Medulla oblongata (tissue), 1 donor: ENCODE measurements around the gene SLC15A1.

ENCODE experiments used
- DNase-seq: peaks from one replicate; pipeline ENCODE4 v3.0.0-alpha.2; 2015; ENCODE audit errors: extremely low spot score

SLC15A1 gene

GRCh38 chr13:98706446-98707110 is 45.9 kb downstream of the SLC15A1 start:
- DNase-seq = no peak

GRCh38 chr13:98697791-98698190 is 54.7 kb downstream of the SLC15A1 start:
- no peak for DNase-seq

- DNase-seq = no peak
Observed at GRCh38 chr13:98693756-98694155, 58.7 kb downstream of the SLC15A1 start.

- no peak for DNase-seq
Observed at GRCh38 chr13:98691360-98691759, 61.1 kb downstream of the SLC15A1 start.

- DNase-seq = no peak
Observed at GRCh38 chr13:98690348-98691022, 62.0 kb downstream of the SLC15A1 start.

- DNase-seq = no peak
Observed at GRCh38 chr13:98689347-98689968, 63.0 kb downstream of the SLC15A1 start.

- no peak for DNase-seq
Observed at GRCh38 chr13:98688373-98688772, 64.1 kb downstream of the SLC15A1 start.

- no peak for DNase-seq
Observed at GRCh38 chr13:98687319-98687718, 65.2 kb downstream of the SLC15A1 start.

- DNase-seq = no peak
Observed at GRCh38 chr13:98686270-98686669, 66.2 kb downstream of the SLC15A1 start.

- DNase-seq = no peak
Observed at GRCh38 chr13:98685146-98685545, 67.3 kb downstream of the SLC15A1 start.

GRCh38 chr13:98681049-98681448 is 71.4 kb downstream of the SLC15A1 start:
- no peak for DNase-seq

GRCh38 chr13:98678741-98679140 is 73.7 kb downstream of the SLC15A1 start:
- no peak for DNase-seq

- no peak for DNase-seq
Observed at GRCh38 chr13:98677398-98677797, 75.1 kb downstream of the SLC15A1 start.

- no peak for DNase-seq
Observed at GRCh38 chr13:98676239-98676638, 76.2 kb downstream of the SLC15A1 start.

GRCh38 chr13:98675837-98676236 is 76.6 kb downstream of the SLC15A1 start:
- no peak for DNase-seq

- no peak for DNase-seq
Observed at GRCh38 chr13:98675066-98675465, 77.4 kb downstream of the SLC15A1 start.

- peak; percentile 76 for DNase-seq
Observed at GRCh38 chr13:98672947-98673613, 79.4 kb downstream of the SLC15A1 start.

- no peak for DNase-seq
Observed at GRCh38 chr13:98668155-98668554, 84.3 kb downstream of the SLC15A1 start.

GRCh38 chr13:98665638-98665995 is 86.9 kb downstream of the SLC15A1 start:
- no peak for DNase-seq

- no peak for DNase-seq
Observed at GRCh38 chr13:98664924-98665637, 87.4 kb downstream of the SLC15A1 start.

- DNase-seq = no peak
Observed at GRCh38 chr13:98664510-98664909, 88.0 kb downstream of the SLC15A1 start.

- no peak for DNase-seq
Observed at GRCh38 chr13:98664047-98664446, 88.4 kb downstream of the SLC15A1 start.
